SK-N-SH (cell line): ENCODE data around the gene EFCAB11. TPM values are rescaled to one million over a fixed set of nuclear protein-coding genes. Genes with fewer than 3 reads are reported as not detected.

Experiments used
- CTCF ChIA-PET: fragments of 300-600, 350-600 bp; formaldehyde crosslinking; extraction: SDS; loops from one replicate; lab custom pipeline; 2021; lab: Yijun Ruan, JAX
- POLR2A ChIA-PET: fragments of 350-600 bp; sonication (Branson Sonifier 250); formaldehyde crosslinking; extraction: SDS; loops from one replicate; lab custom pipeline; 2020; ENCODE audit warnings: antibody characterized with exemption, inconsistent platforms; lab: Yijun Ruan, JAX
- DNase-seq: peaks from one replicate; pipeline ENCODE4 v3.0.0; 2012
- H2AFZ ChIP-seq: fragments of 200-600 bp; sonication (generic); 2 replicates; pipeline ENCODE4 v1.8.1; 2016; ENCODE audit warnings: antibody characterized with exemption, mild to moderate bottlenecking, low read depth
- H3F3A ChIP-seq: fragments of 200-600 bp; sonication (generic); replicated peaks from 2 replicates; pipeline ENCODE3; 2016; ENCODE audit warnings: antibody characterized with exemption, mild to moderate bottlenecking; ENCODE audit not compliant: insufficient read depth
- H3K27ac ChIP-seq, 2 experiments: fragments of 200-500 bp in 1 of 2; fragments of 200-600 bp in 1 of 2; sonication (Bioruptor generic) in 1 of 2; sonication (generic), shearing (Covaris generic) in 1 of 2; 2 replicates each; pipeline versions ENCODE4 v1.5.1 to v1.6.1; 2014 to 2016; ENCODE audit warnings: low read depth in 2 of 2, inconsistent platforms in 1 of 2, low read length in 1 of 2, mild to moderate bottlenecking in 1 of 2, mixed read lengths in 1 of 2
- H3K27me3 ChIP-seq: fragments of 200-600 bp; sonication (generic), shearing (Covaris generic); 2 replicates; pipeline ENCODE4 v1.6.1; 2016; ENCODE audit warnings: mixed run types; ENCODE audit not compliant: insufficient read depth
- H3K36me3 ChIP-seq, 2 experiments: fragments of 200-500 bp in 1 of 2; fragments of 200-600 bp in 1 of 2; sonication (Bioruptor generic) in 1 of 2; sonication (generic) in 1 of 2; replicated peaks in 1 of 2; 2 replicates each; pipeline versions ENCODE3 to v1.5.1; 2014 to 2016; ENCODE audit warnings: low read length in 1 of 2, mild to moderate bottlenecking in 1 of 2; ENCODE audit not compliant: insufficient read depth in 2 of 2, control insufficient read depth in 1 of 2
- H3K4me1 ChIP-seq, 2 experiments: fragments of 200-500 bp in 1 of 2; fragments of 200-600 bp in 1 of 2; sonication (Bioruptor generic) in 1 of 2; sonication (generic), shearing (Covaris generic) in 1 of 2; 2 replicates each; pipeline versions ENCODE4 v1.5.1 to v1.6.1; 2014 to 2016; ENCODE audit warnings: low read depth in 1 of 2, low read length in 1 of 2, mixed run types in 1 of 2; ENCODE audit not compliant: insufficient read depth in 2 of 2, control insufficient read depth in 1 of 2
- H3K4me2 ChIP-seq: fragments of 200-600 bp; sonication (generic), shearing (Covaris generic); 2 replicates; pipeline ENCODE4 v1.6.1; 2017; ENCODE audit warnings: mixed run types
- H3K4me3 ChIP-seq, 2 experiments: fragments of 200-500 bp in 1 of 2; fragments of 200-600 bp in 1 of 2; sonication (Bioruptor generic) in 1 of 2; sonication (generic), shearing (Covaris generic) in 1 of 2; 2 replicates each; pipeline versions ENCODE4 v1.5.1 to v1.8.1; 2014 to 2016; ENCODE audit warnings: low read depth in 2 of 2, inconsistent platforms in 1 of 2, low read length in 1 of 2, mild to moderate bottlenecking in 1 of 2, mixed read lengths in 1 of 2, moderate library complexity in 1 of 2
- H3K79me2 ChIP-seq: fragments of 200-600 bp; sonication (generic); 2 replicates; pipeline ENCODE4 v1.8.1; 2017; ENCODE audit warnings: mild to moderate bottlenecking; ENCODE audit not compliant: insufficient read depth
- H3K9ac ChIP-seq: fragments of 200-600 bp; sonication (generic); 2 replicates; pipeline ENCODE4 v1.6.1; 2017; ENCODE audit warnings: mixed run types
- H3K9me2 ChIP-seq: fragments of 200-600 bp; sonication (generic); 2 replicates; pipeline ENCODE4 v1.6.1; 2017; ENCODE audit warnings: mixed run types
- H3K9me3 ChIP-seq: fragments of 200-600 bp; sonication (generic); 2 replicates; pipeline ENCODE4 v1.6.1; 2017; ENCODE audit warnings: mixed run types, mild to moderate bottlenecking, moderate library complexity
- H4K20me1 ChIP-seq: fragments of 200-600 bp; sonication (generic); 2 replicates; pipeline ENCODE4 v1.6.1; 2017; ENCODE audit warnings: mild to moderate bottlenecking, mixed run types; ENCODE audit not compliant: insufficient read depth
- CHD2 ChIP-seq: fragments of 150-350 bp; IDR thresholded peaks from 2 replicates; pipeline ENCODE4 v1.6.1; 2018; ENCODE audit warnings: low read length; ENCODE audit not compliant: partially characterized antibody
- FOXJ3 ChIP-seq: sonication (generic); formaldehyde crosslinking; IDR thresholded peaks from 2 replicates; pipeline ENCODE4 v1.5.1; 2020; ENCODE audit warnings: mild to moderate bottlenecking, missing genetic modification reagents
- GATA2 ChIP-seq: sonication (generic); formaldehyde crosslinking; IDR thresholded peaks from 2 replicates; pipeline ENCODE4 v1.5.0; 2020; ENCODE audit warnings: mild to moderate bottlenecking, missing genetic modification reagents
- NRF1 ChIP-seq: IDR thresholded peaks from 2 replicates; pipeline ENCODE4 v1.6.1; 2012; ENCODE audit warnings: low read depth, mild to moderate bottlenecking, low read length
- POLR2AphosphoS5 ChIP-seq: IDR thresholded peaks from 2 replicates; pipeline ENCODE4 v1.6.1; 2012; ENCODE audit warnings: low read depth, low read length
- RAD21 ChIP-seq: IDR thresholded peaks from 2 replicates; pipeline ENCODE4 v1.6.1; 2012; ENCODE audit warnings: mild to moderate bottlenecking, low read length
- RCOR1 ChIP-seq: fragments of 150-350 bp; IDR thresholded peaks from 2 replicates; pipeline ENCODE4 v1.6.1; 2017; ENCODE audit warnings: antibody characterized with exemption, low read length
- SIN3A ChIP-seq: IDR thresholded peaks from 2 replicates; pipeline ENCODE4 v1.6.1; 2012; ENCODE audit warnings: low read depth, mild to moderate bottlenecking, low read length, moderate library complexity, borderline replicate concordance
- TCF12 ChIP-seq: IDR thresholded peaks from 2 replicates; pipeline ENCODE4 v1.4.0; 2012
- ZBTB33 ChIP-seq: IDR thresholded peaks from 2 replicates; pipeline ENCODE4 v1.4.0; 2012; ENCODE audit warnings: low read depth, borderline replicate concordance
- WGBS: methylation state at CpG from one replicate; pipeline ENCODE4 v1.1.6; 2017; ENCODE audit warnings: low lambda C conversion rate; 5-methylcytosine and 5-hydroxymethylcytosine counted together
- polyA plus RNA-seq, 3 experiments: library from polyadenylated mRNA; depleted of rRNA; stranded (reverse); fragments of >200 nt; gene quantifications; 2 replicates each; pipeline ENCODE4 v1.2.3, GENCODE V29; 2012

The EFCAB11 gene
- polyA plus RNA-seq, 1 of the 3 experiments (the other 2 are of a cell fraction), result 3.9 TPM

GRCh38 chr14:89926694-89927093 is 27.8 kb downstream of the EFCAB11 start:
- H3K4me3 ChIP-seq, result no peak overlapping the region
- TF ChIP-seq CHD2, result no peak
- TF ChIP-seq ZBTB33, result no peak
- no peak for TF ChIP-seq FOXJ3 (CRISPR knock-in tag)
- TF ChIP-seq RAD21, result no peak
- TF ChIP-seq GATA2 (CRISPR knock-in tag), result no peak
- TF ChIP-seq TCF12, result no peak
- TF ChIP-seq, all 33 proteins: peak for 0
- H3K9me2 ChIP-seq, result no peaks in the 10 kb centered on the region
- no peaks in the 10 kb centered on the region for H4K20me1 ChIP-seq
- H3K4me1 ChIP-seq, result peaks cover 0 to 6% of the 10 kb centered on the region in 2 experiments; a peak in 2 of 4 replicates
- peaks cover 0 to 16% of the 10 kb centered on the region in 2 experiments for H3K36me3 ChIP-seq
- no peaks in the 10 kb centered on the region for H3K9me3 ChIP-seq
- WGBS, result 19% methylated on average over 1 of the region's 1 CpG
- H3K27me3 ChIP-seq, result no peaks in the 10 kb centered on the region
- no peak overlapping the region for H2AFZ ChIP-seq
- no peak for DNase-seq
- POLR2A ChIA-PET, result no interaction called here
- no peak overlapping the region for H3K4me2 ChIP-seq
- no peaks in the 10 kb centered on the region for H3K79me2 ChIP-seq
- no peak overlapping the region for H3K9ac ChIP-seq
- peak overlapping the region in 1 of 2 experiments; percentile 44; a peak in 1 of 4 replicates for H3K27ac ChIP-seq
- peaks cover 19% of the 10 kb centered on the region for H3F3A ChIP-seq
- CTCF ChIA-PET, result no interaction called here

GRCh38 chr14:89924268-89924667 is 30.3 kb downstream of the EFCAB11 start:
- Histone ChIP-seq H3K27ac (no peak overlapping the region), H2AFZ (no peak overlapping the region), H3K79me2 (no peaks in the 10 kb centered on the region)
- WGBS, result 72% methylated on average over 4 of the region's 4 CpGs
- TF ChIP-seq NRF1 (no peak), SIN3A (no peak), POLR2AphosphoS5 (no peak), ZBTB33 (no peak), RCOR1 (no peak)
- TF ChIP-seq, all 33 proteins: peak for 0
- peaks cover 0 to 5% of the 10 kb centered on the region in 2 experiments for H3K36me3 ChIP-seq
- peaks cover 0 to 6% of the 10 kb centered on the region in 2 experiments; a peak in 2 of 4 replicates for H3K4me1 ChIP-seq
- H3F3A ChIP-seq, result peaks cover 27% of the 10 kb centered on the region
- ChIA-PET CTCF (interaction anchor here (0.5 to 1.2 kb wide), 2 partner anchors 15 to 1227 kb away, joined by 3 to 4 read pairs; no protein-coding TSS in a partner anchor), POLR2A (no interaction called here)
- H4K20me1 ChIP-seq, result no peaks in the 10 kb centered on the region
- no peaks in the 10 kb centered on the region for H3K9me3 ChIP-seq
- H3K4me2 ChIP-seq, result no peak overlapping the region
- no peak overlapping the region for H3K9ac ChIP-seq
- no peaks in the 10 kb centered on the region for H3K9me2 ChIP-seq
- no peaks in the 10 kb centered on the region for H3K27me3 ChIP-seq
- no peak overlapping the region for H3K4me3 ChIP-seq
- DNase-seq, result no peak
